GM19351 (cell line): ENCODE results near the gene DRD4.
"Not testable (repeated sequence)": the region's sequence is repeated elsewhere in the genome, so short reads cannot be mapped to it uniquely, and the experiment has no call there.

Experiments
- ATAC-seq: cut with Tn5 transposase; IDR thresholded peaks from one replicate; pipeline ENCODE4 v1.9.1; 2021; ENCODE audit warnings: mild to moderate bottlenecking, moderate library complexity; ENCODE audit not compliant: unreplicated experiment

The DRD4 gene

GRCh38 chr11:641806-642370 is 4.8 kb downstream of the DRD4 start:
- ATAC-seq: no peak

GRCh38 chr11:643366-643765 is 6.3 kb downstream of the DRD4 start:
- no peak for ATAC-seq

GRCh38 chr11:643849-644738 is 7.0 kb downstream of the DRD4 start:
- no peak for ATAC-seq

- no peak for ATAC-seq
These were observed 8.5 kb downstream of the DRD4 start for GRCh38 chr11:645536-645935.

GRCh38 chr11:646214-646613 is 9.1 kb downstream of the DRD4 start:
- no peak for ATAC-seq

GRCh38 chr11:647672-648158 is 10.6 kb downstream of the DRD4 start:
- not testable (repeated sequence) for ATAC-seq

GRCh38 chr11:650482-650881 is 13.4 kb downstream of the DRD4 start:
- ATAC-seq: no peak

DNA sequence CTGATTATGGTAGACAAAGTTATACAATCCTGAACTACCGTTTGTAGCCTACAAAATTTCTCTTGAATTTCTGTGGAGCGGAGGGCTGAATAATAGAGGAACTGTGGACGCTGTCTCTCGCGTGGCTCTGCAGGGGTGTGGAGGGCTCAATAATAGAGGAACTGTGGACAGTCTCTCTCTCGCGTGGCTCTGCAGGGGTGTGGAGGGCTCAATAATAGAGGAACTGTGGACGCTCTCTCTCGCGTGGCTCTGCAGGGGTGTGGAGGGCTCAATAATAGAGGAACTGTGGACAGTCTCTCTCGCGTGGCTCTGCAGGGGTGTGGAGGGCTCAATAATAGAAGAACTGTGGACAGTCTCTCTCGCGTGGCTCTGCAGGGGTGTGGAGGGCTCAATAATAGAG is 16.1 kb downstream of the DRD4 start:
- not testable (repeated sequence) for ATAC-seq

DNA sequence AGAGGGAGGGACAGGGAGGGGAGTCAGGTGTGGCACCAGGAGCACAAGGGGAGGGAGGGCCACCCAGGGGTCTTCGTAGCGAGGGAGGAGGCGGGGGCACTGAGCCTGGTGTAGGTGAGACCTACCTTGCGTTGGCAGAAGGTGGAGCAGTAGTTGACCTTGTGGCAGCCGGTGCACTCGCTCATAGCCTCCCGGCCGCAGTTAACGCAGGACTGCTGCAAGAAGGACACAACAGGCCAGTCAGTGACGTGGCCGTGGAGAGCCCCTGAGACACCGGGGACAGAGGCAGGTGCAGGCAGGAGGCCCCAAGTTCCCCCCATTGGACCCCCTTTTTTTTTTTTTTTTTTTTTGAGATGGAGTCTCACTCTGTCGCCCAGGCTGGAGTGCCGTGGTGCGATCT is 16.8 kb downstream of the DRD4 start:
- no peak for ATAC-seq

DNA sequence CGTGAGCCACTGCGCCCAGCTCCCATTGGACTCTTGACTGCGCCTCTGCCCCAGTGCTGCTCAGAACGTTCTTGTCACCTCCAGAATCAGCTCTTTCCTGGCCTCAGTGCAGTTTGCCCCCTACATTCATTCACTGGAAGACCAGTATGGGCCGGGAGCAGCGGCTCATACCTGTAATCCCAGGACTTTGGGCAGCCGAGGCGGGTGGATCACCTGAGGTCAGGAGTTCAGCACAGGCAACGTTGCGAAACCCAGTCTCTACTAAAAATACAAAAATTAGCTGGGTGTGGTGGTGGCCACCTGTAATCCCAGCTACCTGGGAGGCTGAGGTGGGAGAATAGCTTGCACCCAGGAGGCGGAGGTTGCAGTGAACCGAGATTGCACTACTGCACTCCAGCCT is 17.4 kb downstream of the DRD4 start:
- ATAC-seq: not testable (repeated sequence)

- no peak for ATAC-seq
These were observed 18.1 kb downstream of the DRD4 start for GRCh38 chr11:655036-655726.

DNA sequence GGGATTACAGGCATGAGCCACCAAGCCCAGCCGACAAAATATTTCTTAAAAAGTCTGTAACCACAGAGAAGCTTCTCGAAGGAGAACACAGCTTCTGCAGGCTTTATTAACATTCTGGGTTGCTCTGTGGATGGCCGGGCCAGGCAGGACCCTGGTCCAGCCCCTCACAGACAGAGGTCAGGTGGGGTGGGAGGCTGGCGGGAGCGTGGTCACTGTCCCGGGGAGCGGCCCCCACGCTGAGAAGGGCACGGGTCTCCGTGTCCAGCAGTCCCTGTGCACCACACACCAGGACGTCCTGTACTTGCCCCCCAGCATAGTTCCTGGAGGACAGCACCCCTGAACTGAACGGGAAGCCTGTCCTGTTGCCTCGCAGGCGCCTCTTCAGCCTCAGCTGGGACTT is 19.4 kb downstream of the DRD4 start:
- ATAC-seq: no peak

- no peak for ATAC-seq
These were observed 19.8 kb downstream of the DRD4 start for GRCh38 chr11:656866-657265.

DNA sequence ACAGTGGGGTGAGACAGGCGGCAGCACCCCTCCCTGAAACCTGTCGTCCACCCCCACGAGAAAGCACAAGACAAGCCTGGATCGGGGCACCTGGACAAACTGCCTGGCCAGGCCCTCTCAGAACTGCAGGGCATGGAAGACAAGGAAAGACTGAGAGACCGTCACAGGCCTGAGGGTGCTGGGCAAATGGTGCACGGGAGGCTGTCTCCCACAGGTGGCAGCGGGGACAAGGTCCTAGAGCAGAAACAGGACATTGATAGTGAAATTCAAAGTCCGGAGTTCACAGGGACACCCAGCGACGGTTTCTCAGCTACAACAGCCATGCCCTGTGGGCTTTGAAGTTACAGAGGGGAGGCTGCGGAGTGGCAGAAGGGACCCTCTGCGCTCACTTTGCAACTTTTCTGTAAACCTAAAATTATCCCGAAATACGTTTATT is 20.6 kb downstream of the DRD4 start:
- ATAC-seq: no peak

DNA sequence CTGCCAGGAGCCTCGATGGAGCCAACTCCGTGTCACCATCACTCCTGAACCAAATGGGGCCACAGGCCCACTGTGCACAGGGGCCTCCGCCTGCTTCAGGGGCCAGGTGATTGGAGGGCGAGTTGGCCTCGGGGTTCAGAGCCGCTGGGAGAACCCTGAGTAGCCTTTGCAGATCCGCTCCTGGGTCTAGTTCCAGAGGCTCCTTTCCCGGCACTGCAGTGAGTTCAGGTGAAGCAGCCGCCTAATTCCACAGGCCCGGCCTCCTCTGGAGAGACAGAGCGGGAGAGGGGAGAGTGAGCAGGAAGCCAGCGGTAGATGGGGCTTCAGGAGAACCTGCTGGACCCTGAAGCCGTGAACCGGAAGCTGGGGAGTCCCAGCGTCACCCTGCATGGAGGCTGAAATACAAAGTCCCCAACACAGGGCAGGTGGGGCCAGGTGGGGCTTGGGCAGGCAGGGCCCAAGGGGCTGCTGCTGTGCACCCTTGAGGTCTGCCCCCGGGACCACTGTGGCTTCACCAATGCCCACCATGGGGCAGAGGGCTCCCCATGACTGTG is 22.5 kb downstream of the DRD4 start:
- ATAC-seq: no peak

DNA sequence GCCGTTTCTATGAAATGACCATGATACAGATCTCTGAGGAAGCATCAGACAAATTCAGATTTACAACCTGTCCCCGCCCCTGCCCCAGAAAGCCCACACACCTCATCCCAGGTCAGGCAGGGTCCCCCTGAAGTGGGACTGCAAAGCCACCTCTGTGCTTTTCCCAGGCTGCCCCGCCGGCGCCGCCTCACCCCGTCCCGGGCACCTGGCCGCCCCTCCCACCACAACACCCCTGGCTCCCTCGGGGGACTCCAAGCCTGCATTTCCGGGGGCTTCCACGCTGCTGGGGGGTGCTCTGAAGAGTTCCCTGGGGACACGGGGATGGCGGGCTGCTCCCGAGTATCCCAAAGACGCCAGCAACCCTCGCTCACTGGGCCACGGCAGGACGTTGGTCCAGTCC is 23.2 kb downstream of the DRD4 start:
- ATAC-seq: no peak

DNA sequence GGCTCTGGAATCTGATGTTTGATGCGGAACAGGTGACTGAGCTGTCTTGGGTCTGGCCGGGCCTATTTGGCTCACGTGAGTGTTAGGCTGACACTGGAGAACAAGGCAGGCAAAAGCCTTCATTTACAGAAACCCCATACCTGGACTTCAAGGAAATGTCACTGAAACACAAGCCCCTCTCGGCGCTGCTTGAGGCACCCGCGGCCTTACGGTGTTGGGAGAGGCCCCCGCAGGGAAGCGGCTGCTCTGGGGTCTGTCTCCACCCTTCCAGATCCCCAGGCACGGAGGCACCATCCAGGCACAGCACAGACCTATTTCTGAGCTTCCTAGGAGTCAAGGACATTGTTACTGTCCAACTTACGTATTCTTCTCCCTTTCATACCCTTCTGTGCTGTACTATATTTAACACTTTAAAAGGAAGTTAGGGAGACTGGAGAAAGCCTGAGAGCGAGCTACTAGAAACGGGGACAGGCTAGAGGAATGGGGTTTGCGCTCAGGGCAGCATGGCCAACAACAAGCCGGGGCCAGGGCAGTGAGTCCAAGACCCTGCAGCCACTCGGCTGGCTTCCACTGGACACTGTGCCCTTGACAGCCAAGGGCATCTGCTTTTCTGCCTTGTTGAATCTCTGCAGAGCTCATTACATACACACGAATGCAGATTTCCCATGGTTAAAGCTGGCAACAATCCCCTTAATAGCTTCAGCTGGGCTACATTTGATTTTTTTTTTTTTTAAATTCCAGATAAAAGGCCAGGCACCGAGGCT is 23.8 kb downstream of the DRD4 start:
- ATAC-seq: no peak

DNA sequence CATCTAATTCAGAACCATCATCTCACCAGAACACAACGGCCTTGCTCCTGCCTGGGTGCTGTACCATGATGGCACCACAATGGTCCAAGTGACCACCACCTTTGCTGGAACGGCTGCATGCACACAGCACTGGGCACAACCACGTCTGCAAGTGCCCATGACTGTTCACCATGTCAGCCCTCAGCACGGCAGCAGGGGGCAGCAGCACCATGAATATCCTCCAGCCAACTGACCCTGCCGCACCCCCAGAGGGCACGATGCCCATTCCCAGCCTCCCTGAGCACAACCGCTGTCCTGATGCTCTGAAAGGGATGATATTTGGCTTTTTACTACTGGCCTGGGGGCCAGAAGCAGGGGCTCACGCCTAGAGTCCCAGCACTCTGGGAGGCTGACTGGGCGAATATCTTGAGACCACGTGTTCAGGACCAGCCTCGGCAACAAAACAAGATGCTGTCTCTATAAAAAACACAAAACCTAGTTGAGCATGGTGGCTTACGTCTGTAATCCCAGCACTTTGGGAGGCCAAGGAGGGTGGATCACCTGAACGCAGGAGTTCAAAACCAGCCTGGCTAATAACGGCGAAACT is 25.7 kb downstream of the DRD4 start:
- no peak for ATAC-seq

DNA sequence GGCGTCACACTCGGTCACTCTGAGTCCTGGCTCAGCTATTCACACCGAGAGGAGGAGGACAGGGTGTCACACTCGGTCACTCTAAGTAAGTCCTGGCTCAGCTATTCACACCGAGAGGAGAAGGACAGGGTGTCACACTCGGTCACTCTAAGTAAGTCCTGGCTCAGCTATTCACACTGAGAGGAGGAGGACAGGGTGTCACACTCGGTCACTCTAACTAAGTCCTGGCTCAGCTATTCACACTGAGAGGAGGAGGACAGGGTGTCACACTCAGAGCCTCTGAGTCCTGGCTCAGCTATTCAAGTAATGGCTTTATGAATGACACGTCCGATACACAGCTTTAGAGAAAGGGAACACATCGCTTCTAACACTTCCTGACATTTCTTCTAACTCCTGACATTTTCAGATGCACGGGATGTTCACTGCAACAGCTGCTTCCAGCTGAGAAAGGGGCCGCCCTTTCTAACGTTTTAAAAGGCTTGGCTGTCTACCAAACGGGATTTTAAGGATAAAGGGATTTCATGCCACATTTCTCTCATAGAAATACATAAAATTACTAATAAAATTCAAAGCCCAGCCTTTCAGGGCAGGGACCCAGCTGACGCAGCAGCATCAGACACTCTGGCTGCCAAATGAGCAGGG is 28.1 kb downstream of the DRD4 start:
- no peak for ATAC-seq
